ENCODE measurements around the gene SHPK.

SHPK gene, protein sequence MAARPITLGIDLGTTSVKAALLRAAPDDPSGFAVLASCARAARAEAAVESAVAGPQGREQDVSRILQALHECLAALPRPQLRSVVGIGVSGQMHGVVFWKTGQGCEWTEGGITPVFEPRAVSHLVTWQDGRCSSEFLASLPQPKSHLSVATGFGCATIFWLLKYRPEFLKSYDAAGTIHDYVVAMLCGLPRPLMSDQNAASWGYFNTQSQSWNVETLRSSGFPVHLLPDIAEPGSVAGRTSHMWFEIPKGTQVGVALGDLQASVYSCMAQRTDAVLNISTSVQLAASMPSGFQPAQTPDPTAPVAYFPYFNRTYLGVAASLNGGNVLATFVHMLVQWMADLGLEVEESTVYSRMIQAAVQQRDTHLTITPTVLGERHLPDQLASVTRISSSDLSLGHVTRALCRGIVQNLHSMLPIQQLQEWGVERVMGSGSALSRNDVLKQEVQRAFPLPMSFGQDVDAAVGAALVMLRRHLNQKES

GRCh38 chr17:3636154-3636907 lies at the start of gene SHPK, which contains the start of gene CTNS:
TSS of gene SHPK (minus strand) at chr17:3636250. CDS start at chr17:3636219, 31 bp downstream.
TSS of gene CTNS (plus strand) at chr17:3636760. CDS start at chr17:3640207, 3,447 bp downstream.
- peak; percentile 91 for DNase-seq (ENCODE audit: low read depth)

DNA sequence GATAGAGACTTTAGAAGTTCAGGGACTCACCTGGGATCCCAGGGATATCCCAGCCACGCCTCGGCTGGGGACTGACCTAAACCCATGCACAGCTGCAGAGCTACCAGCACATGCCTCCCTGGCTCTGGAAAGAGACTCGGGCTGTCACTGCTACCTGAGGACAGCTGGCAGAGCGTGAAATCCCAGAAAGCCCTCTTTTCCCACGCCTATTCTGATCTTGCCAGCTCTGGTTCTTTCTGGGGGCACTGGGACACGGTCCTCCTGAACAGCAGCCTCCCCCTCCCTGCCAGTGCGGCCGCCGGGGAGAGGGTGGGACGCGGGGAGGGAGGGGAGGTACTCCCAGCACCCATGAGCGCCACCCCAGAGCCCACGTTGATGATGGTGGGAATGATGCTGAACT lies 49.1 kb upstream of the SHPK start:
- DNase-seq (ENCODE audit: low read depth): no peak

DNA sequence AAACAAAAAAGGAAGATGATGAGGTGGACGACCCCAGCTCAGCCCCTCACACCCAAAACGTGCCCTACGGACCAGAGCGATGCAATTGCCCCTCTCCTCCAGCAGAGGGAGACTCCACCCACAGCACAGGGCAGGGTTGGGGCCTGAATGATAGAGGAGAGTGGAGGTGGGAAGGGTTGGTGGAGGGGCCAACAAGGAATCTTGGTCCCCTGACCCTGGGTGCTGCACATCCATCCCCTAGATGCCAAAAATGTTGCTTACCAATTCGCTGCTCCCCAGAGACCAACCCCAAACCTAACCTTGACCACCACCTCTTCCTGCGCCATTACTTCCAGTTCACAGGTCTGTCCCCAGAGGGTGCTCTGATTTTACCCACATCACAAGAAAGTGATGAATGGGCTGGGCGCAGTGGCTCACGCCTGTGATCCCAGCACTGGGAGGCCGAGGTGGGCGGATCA lies 47.0 kb upstream of the SHPK start:
- peak; percentile 40 for DNase-seq (ENCODE audit: low read depth)

GRCh38 chr17:3682033-3682432 lies 46.0 kb upstream of the SHPK start:
- no peak for DNase-seq (ENCODE audit: low read depth)

- no peak for DNase-seq (ENCODE audit: low read depth)
These were observed 45.5 kb upstream of the SHPK start for GRCh38 chr17:3681565-3681964.

- DNase-seq (ENCODE audit: low read depth): no peak
These were observed 45.0 kb upstream of the SHPK start for GRCh38 chr17:3681057-3681456.

GRCh38 chr17:3679531-3680126 lies 43.6 kb upstream of the SHPK start:
- DNase-seq (ENCODE audit: low read depth): no peak

- DNase-seq (ENCODE audit: low read depth): no peak
These were observed 42.9 kb upstream of the SHPK start for GRCh38 chr17:3678821-3679530.

GRCh38 chr17:3678095-3678820 lies 42.2 kb upstream of the SHPK start:
- DNase-seq (ENCODE audit: low read depth): no peak

DNA sequence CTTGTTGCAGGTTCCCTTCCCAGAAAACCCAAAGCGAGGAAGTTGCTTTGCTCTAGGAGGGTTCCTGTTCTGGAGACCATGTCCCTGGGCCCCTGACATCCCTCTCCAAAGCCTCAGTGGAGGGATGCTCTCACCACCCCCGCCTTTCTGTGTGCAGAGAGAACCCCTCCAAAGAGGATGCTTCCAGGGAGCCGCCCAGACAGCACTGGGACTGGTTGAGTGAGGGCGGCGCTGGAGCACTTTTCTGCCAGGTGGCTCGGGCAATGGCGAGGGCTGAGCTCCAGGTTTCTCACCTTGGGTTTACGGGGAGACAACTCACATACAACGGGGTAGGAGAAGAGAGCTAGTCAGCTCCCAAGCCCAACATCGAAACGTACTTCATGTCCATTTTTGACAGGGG lies 39.8 kb upstream of the SHPK start:
- DNase-seq (ENCODE audit: low read depth): no peak

DNA sequence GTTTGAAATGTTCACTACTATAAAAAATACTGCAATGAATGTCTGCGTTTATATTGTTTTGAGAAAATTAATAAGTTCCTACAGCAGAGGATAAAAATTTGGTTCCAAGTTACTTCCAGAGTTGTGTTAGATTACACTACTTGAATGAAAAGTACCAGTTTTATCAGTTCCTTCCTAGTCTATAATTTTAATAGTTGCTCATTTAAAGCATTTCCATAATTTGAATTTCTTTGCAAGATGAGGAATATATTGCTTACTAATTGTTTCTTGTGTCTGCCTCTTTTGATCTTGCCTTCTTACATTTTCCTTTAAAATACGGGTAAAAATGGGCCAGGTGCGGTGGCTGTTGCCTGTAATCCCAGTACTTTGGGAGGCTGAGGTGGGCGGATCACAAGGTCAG lies 36.5 kb upstream of the SHPK start:
- DNase-seq (ENCODE audit: low read depth): no peak

- DNase-seq (ENCODE audit: low read depth): no peak
These were observed 33.5 kb upstream of the SHPK start for GRCh38 chr17:3669548-3669947.

GRCh38 chr17:3669085-3669347 lies 33.0 kb upstream of the SHPK start:
- DNase-seq (ENCODE audit: low read depth): no peak

- peak; percentile 98 for DNase-seq (ENCODE audit: low read depth)
These were observed 32.4 kb upstream of the SHPK start, which contains the start of the genes EMC6 and TAX1BP3 for GRCh38 chr17:3668279-3669084. TSS of gene EMC6 (plus strand) at chr17:3668812. CDS start at chr17:3669147, 335 bp downstream. TSS of gene TAX1BP3 (minus strand) at chr17:3668578. CDS start at chr17:3668526, 52 bp downstream.

DNA sequence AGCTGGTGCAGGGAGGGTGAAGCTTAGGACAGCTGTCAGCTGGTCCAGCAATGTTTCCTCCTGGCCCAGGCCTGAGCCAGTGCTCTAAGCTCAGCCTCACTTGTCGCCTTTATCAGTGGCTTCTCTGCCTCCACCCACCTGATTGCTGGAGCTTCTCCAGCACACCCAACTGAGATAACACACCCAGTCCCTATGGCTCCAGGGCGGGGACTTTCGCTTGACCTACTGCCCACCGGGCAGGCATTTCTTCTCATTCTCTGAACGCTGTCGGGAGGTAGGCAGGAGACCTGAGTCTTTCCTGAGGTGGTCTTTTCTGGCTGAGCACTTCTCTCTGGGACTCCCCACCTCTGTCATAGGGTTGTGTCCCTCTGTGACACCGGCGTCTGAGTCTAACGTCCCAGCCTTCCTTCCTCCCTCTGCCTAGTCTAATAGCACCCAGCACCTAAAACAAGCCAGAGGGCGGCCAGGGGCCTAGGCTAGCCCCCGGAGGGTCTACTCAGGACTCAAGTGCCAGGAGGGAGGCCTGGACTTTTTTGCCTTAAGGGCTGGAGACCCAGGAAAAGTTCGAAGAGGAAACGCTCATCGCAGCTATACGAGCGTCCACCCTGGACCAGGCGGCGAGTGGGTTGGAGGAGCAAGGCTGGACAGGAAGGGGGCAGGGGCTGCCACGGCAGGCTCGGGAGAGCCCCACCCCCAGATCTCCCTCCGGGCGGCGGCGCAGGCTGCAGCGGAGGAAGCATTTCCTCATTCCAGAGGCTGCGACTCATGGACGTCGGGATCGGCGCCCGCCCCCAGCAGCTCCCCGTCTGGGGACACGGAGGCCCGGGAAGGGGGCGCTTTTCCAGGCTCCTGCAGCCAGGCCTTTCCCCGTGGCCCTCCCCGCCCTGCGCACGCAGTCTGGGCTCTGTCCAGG lies 31.6 kb upstream of the SHPK start:
- no peak for DNase-seq (ENCODE audit: low read depth)

DNA sequence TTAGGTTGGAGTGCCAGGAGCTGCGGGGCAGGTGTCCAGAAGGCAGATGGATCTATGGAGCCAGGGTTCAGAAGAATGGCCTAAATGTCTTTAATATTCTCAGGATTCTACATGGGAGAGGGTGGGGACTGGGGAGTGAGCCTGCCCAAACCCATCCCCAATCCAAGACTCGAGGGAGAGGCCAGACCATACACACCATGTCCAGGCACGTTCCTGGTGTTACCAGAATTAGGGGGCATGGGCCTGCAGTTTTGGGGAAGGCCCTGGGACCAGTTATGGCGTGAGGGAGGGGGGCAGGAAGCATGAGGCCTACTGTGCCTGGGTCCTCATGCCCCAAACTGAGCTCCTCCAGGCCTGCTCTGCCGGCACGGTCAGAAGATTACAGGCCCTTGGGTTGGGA lies 30.5 kb upstream of the SHPK start:
- no peak for DNase-seq (ENCODE audit: low read depth)

DNA sequence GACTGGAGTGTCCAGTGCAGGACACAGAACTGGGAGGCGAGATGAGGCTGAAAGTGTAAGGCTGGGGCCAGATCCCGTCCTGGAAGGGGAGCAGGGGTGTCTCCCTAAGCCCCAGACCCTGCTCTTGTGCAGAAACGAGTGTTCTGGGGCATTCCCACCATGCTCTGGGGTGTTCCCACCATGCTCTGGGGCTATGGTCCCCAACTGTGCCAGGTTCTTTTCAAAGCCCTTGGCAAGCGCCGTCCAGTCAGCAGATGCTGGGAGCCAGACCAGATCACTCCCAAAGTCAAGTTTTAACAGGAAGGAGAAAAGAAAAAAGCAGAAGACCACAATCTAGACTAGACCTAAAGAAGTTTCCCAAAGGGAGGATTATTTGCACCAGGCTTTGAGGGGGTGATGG lies 29.8 kb upstream of the SHPK start:
- DNase-seq (ENCODE audit: low read depth): no peak

DNA sequence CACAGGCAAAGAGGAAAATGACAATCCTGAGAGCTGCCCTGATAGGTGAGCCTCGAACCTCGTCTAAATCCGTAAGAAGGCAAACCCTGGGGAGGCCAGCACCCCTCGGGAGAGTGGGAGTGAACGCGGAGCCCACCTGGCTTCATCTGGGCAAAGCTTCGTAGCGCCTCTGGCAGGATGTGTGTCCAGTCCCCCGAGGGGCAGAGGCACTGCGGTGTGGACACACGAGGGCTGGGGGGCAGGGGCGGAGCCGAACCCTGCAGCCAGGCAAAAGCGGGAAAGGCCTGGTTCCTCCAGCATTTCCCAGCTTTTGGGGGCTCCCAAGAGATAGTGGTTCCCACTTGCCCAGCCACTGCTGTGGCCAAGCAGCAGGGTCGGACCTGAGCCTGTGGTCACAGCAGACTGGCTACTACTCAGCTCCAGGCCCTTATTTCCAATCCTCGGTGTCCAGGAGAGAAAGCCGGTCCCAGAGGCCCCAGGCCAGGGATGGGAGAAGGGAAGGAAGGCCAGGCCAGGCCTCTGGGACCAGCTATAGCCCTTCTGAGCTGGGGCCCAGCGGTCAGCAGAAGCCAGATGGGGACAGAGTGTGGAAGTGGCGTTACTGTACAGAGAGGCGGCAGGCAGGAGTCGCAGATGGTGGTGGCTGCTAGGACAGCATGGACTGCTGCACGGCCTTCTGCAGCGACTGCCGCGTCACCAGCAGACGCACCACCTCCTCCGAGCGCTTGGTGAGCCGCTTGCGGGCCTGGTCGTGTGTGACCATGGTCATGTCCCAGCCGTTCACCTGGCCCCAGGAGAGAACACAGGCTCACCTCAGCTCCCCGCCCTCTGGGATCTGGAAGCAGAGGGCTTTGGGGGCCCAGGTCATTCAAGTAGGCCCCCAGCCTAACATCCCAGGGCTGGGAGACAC lies 27.3 kb upstream of the SHPK start:
- DNase-seq (ENCODE audit: low read depth): no peak
